GM18520 (cell line): ENCODE measurements around the gene LINGO1.

Experiments
- ATAC-seq: cut with Tn5 transposase; IDR thresholded peaks from one replicate; pipeline ENCODE4 v1.9.1; 2021; ENCODE audit not compliant: unreplicated experiment

LINGO1 gene

DNA sequence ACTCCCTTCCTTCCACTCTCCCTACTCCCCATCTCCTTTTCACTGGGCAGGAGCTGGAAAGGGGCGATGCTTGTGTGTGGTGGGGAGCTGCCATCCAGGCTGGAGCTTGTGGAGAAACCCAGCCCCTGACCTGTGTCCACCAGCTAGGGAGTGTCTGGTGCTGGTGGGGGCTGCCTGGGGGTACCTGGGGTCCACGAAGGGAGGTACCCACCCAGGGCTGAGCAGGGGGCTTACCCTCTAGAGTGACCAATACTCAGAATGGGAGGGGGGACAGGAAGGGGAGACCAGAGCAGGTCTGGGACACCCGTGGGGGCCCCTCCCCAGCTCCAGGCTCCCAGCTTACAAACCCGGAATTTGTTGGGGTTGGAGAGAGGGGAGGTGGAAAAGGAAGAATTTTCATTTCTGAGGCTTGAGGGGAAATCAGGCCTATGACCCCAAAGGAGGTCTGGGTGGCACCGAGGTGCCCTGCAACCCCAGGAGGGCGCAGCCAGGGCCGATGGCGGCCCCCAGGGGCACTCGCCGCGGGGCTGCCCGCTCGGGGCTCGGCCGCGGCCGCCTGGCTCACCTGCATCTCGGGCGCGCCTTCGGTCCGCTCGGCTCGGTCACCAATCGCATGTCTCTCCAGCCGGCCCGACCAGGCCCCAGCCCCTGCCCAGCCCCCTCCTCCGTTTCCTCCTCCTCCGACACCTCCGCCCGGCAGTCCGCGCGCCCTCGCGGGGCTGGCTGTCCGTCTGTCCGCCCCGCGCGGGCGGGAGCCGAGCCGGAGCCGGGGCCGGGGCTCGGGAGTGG lies 773 bp downstream of the LINGO1 start:
- no peak for ATAC-seq

GRCh38 chr15:77630956-77631744 lies 1.6 kb downstream of the LINGO1 start:
- ATAC-seq, result no peak

DNA sequence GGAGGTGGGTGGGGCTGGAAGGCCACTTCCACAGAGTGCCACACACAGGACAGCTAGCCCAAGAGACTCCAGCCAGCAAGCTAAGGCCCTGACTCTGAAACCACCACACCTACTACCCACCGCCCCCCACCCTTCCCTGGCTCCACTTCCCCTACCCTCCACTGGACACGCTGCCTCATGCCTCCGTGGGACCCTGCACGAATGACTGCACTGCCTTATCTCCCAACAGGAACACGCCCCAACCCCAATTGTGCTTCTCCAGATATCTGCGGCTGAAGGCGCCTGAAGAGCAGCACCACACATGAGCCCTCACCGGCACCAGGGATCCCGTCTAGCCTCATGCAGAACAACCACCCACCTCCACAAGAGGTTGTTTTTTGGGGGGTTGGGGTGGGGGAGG lies 2.7 kb downstream of the LINGO1 start:
- ATAC-seq, result no peak

DNA sequence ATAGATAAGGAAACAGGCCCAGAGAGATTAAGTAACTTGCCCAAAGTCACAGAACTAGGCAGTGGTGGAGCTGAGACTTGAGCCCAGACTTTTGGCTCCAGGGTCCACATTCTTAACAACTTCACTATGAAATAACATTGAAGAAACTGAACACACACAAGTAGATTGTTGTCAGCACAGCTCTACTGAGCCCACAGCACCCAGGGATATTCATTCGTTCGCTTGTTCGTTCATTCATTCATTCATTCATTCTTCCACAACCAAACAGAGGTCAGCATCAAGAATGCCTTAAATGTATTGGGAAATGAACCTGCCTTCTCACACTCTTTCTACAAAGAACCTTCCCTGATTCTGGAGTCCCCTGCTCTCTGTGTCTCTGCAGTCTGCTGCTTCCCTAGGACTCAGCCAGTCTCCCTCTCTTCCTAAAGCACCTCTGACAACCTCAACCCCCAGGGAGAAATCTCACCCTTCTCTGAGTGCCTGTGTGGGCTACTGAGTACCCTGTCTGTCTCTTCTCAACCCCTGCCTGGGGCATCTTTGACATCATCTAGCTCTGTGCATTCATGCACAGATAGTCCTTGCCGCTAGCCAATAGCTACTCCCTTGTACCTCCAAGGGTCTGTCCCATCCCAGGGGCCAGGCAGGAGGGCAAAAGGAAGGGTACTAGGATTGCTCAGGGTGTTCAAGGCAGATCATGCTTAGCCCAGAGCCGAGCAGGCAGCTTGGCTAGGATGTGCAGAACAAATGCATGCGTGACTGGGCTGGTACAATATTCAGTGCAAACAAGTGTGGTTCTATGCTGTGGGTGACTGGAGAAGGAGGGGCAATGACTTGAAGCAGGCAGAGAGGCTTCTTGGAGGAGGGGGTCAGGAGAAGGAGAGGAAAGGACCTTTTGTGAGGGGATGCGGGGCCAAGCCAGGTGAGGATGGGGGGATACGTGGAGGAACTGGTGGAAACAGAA lies 3.4 kb downstream of the LINGO1 start:
- no peak for ATAC-seq

- no peak for ATAC-seq
These were observed 4.7 kb downstream of the LINGO1 start for GRCh38 chr15:77628010-77628409.

- ATAC-seq, result no peak
These were observed 5.1 kb downstream of the LINGO1 start for GRCh38 chr15:77627581-77627980.

DNA sequence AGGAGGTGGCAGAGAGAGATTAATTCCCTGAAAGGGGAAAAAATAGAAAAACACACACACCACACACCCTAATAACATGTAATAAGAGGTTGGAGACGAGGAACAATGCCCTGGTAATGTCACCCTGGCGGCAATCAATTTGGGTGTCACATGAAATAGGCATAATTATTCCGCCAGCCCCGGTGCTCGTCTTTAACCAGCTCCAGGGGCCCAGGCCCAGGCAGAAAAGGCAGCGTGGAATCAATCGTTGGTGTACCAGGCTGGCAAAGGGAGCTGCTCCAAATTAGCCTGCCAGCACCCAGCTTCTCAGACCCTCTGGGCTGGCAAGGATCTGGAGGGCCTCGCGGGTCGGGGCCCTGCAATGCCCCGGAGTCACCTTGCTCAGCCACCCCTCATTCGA lies 5.6 kb downstream of the LINGO1 start:
- no peak for ATAC-seq

- no peak for ATAC-seq
These were observed 6.7 kb downstream of the LINGO1 start for GRCh38 chr15:77626002-77626401.

- ATAC-seq, result no peak
These were observed 7.3 kb downstream of the LINGO1 start for GRCh38 chr15:77625376-77625775.

GRCh38 chr15:77624868-77625267 lies 7.8 kb downstream of the LINGO1 start:
- ATAC-seq, result no peak

DNA sequence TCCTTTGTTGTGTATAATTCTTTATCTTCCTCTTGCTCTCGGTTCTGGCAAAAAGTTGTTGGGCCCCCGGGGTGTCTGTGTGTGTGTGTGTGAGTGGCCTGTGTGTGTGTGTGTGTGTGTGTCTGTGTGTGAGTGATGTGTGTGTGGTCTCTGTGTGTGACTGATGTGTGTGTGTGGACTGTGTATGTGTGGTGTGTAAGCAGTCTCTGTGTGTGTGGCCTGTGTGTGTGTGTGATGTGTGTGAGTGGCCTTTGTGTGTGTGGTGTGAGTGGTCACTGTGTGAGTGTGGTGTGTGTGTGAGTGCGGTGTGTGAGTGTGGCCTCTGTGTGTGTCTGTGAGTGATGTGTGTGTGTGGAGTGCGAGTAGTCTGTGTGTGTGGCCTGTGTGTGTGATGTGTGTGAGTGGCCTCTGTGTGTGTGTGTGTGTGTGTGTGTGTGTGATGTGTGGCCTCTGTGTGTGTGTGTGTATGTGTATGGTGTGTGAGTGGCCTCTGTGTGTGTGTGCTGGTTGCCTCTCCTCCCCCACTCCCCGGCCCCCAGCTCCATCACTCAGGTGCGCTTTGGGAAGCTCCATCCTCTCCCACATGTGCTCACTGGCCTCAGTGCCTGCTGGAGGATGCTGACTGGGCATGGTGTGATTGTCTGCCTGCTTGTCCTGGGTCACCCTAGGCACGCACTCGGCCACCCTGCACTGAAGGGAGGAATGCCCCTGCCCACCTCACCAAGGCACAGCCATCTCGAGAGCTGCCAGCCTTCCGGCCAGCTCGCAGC lies 8.8 kb downstream of the LINGO1 start:
- ATAC-seq, result no peak

DNA sequence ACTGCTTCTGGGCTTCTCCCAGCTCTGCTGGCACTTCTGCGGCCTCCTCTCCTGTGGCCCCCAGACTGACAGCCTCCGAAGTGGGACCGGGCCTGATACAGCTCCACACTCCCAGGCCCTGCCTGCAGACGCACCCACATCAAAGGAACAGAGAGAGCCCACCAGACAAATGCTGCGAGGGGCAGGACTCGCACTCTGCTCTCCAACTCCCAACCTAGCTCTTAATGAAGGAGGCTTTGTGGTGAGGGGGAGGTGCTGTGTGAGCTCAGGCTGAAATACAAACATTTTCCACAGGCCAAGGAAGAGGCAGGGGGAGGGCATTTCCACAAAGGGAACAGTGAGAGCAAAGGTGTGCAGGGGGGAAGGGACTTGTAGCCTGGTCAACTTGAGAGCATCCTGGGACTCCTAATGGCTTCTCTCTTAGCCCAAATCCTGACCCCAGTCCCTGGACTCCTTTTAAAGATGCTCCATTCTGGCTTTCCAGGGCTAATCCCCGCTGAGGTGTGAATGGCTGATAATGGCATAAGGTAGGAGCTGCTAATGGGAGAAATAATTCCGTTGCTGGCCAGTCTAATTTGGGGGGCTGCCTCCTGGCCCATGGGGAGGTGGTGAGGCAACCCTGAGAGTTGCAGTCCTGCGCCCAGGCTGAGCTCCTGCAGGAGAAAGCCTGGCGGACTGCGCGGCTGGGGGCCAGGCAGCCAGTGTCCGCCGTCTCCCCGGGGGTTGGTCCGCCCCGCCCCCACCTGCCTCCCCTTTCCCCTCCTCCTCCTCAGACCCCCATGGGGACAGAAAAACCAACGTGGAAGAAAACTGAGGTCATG lies 9.6 kb downstream of the LINGO1 start:
- no peak for ATAC-seq

DNA sequence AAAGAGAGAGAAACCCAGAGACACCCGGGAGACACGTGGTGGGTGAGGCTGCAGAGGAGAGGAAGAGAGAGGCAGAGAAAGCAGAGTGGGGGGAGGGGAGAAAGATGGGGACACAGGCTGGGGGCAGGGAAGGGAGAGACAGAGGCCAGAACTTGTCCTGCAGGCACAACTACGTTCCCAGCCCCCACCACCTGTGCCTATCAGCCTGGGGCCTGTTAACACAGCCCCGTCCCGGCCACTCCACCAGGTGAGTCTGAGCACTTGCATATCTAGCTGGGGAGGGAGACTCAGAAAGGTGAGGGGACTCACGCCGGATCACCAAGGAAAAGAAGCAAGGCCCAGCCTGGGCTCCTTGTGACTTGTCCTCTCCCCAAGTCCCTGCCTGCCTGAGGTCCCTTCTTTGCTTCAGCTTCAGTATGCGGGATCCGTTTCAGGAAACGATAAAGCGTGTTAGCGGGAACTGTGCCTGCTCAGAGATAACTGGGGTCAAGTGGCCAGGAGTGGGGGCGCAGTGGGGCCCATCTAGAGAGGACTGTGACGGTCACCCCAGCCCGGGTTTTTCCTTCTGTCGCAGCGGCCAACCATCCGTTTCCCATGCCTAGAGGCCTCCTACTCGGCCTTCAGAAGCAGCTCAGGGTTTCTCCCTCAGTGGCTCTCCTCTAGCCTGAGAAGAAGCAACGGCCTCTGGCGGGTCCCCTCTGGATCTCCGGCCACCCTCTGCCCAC lies 10.3 kb downstream of the LINGO1 start:
- ATAC-seq, result no peak

DNA sequence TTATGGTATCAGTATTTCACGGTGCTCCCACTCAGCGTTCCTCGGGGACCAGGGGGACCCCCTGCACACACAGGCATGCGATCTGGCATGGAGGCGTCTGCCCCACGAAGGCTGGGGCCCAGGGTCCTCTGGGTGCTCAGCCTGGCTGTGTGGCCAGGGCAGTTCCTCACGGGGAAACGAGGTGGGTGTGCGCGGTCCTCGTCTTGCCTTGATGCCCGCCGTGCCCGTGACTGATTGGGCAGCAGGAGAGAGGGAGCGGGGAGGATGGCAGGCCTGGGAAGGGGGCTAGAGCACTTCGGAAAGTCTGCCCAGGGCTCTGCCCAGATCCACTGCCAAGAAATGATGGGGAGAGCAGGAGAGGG lies 10.9 kb downstream of the LINGO1 start:
- no peak for ATAC-seq

- no peak for ATAC-seq
These were observed 11.6 kb downstream of the LINGO1 start for GRCh38 chr15:77620960-77621647.

DNA sequence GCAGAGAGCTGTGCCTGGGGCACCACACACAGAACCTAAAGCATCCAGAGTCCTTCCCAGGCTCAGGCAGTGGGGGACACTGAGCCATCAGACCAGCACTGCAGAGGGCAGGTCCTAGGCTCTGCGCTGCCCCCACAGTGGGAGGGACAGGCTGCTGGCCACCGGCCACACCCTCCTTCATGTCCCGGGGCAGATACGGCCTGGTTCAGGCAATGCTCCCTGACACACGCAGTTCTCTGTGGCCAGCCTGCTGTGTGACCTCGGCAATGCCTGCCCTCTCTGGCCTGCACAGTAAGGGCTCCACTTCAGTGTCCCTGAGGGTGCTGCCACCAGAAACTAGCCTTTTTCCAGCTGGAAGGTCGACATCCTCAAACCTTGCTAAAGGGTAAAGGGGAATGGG lies 12.4 kb downstream of the LINGO1 start:
- ATAC-seq, result no peak

GRCh38 chr15:77619883-77620282 lies 12.8 kb downstream of the LINGO1 start:
- no peak for ATAC-seq

DNA sequence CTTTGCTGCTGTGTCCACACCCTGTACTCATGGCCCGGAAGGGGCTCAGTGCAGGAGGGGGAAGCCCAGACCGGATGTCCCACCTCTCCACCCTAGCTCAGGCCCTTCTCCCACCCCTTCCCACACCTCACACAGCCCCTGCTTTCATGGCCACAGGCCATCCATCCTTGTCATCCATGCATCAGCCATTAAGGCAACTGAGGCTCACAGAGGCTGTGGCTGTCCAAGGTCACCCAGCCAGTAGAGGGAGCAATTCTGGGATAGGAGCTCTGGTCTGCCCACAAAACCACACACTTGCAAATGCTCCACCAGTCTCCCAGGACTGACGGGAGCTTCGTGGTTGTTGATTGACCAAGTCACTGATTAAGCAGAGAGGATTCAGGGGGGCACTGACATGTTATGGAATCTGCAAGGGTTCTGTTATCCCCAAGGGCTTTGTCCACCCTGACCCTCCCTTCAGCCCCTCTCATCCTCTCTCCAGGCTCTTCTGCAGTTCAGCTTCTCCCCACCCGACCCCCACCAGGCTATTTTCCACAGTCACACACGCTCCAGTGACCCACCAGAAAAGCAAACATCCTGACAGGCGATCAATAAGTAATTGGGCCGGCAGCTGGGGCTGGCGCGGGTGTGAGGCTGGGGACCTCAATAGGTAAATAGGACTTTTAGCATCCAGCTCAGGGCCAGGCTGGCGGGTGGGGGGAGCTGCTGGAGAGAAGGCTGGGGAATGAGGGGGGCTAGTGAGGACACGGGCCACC lies 15.1 kb downstream of the LINGO1 start:
- ATAC-seq, result no peak
